IMR-90 (cell line): ENCODE results near the gene KRTAP12-2.

Experiments
- CEBPB ChIP-seq: IDR thresholded peaks from 2 replicates; pipeline ENCODE4 v1.6.1; 2012; ENCODE audit warnings: low read depth, low read length, improper control_type of control experiment
- CHD1 ChIP-seq: IDR thresholded peaks from 2 replicates; pipeline ENCODE4 v1.6.1; 2012; ENCODE audit warnings: low read depth, low read length, improper control_type of control experiment
- CTCF ChIP-seq: conservative IDR thresholded peaks from 2 replicates; pipeline ENCODE4 v1.5.1; 2012; ENCODE audit warnings: mild to moderate bottlenecking, low read depth, low read length, improper control_type of control experiment
- FOS ChIP-seq: fragments of 150-350 bp; IDR thresholded peaks from 2 replicates; pipeline ENCODE4 v1.6.1; 2016; ENCODE audit warnings: low read depth, low read length
- MAFK ChIP-seq: IDR thresholded peaks from 2 replicates; pipeline ENCODE4 v1.6.1; 2012; ENCODE audit warnings: low read depth, low read length, improper control_type of control experiment
- MAZ ChIP-seq: IDR thresholded peaks from 2 replicates; pipeline ENCODE4 v1.6.1; 2012; ENCODE audit warnings: low read depth, mild to moderate bottlenecking, low read length, improper control_type of control experiment, moderate library complexity, borderline replicate concordance
- MXI1 ChIP-seq: IDR thresholded peaks from 2 replicates; pipeline ENCODE4 v1.6.1; 2012; ENCODE audit warnings: low read depth, mild to moderate bottlenecking, low read length, moderate library complexity, borderline replicate concordance
- POLR2A ChIP-seq: IDR thresholded peaks from 2 replicates; pipeline ENCODE4 v1.6.1; 2012; ENCODE audit warnings: mild to moderate bottlenecking, low read depth, low read length
- RAD21 ChIP-seq: IDR thresholded peaks from 2 replicates; pipeline ENCODE4 v1.6.1; 2012; ENCODE audit warnings: low read length, improper control_type of control experiment
- RCOR1 ChIP-seq: IDR thresholded peaks from 2 replicates; pipeline ENCODE4 v1.6.1; 2012; ENCODE audit warnings: mild to moderate bottlenecking, low read length, improper control_type of control experiment; ENCODE audit not compliant: insufficient replicate concordance
- RFX5 ChIP-seq: IDR thresholded peaks from 2 replicates; pipeline ENCODE4 v1.8.0; 2012; ENCODE audit warnings: low read depth, mild to moderate bottlenecking, low read length, moderate library complexity
- SMC3 ChIP-seq: fragments of 150-350 bp; IDR thresholded peaks from 2 replicates; pipeline ENCODE4 v1.6.1; 2016; ENCODE audit warnings: low read depth, mild to moderate bottlenecking, antibody characterized with exemption, low read length, moderate library complexity
- TF ChIP-seq, protein P1 (sequence below): fragments of 150-350 bp; IDR thresholded peaks from 2 replicates; pipeline ENCODE4 v1.6.1; 2017; ENCODE audit warnings: mild to moderate bottlenecking, antibody characterized with exemption, low read length, low read depth

GRCh38 chr21:44713846-44714245 lies 47.1 kb upstream of the KRTAP12-2 start:
- TF ChIP-seq POLR2A (no peak), CTCF (no peak), RAD21 (no peak), SMC3 (no peak), CHD1 (no peak), RCOR1 (no peak), RFX5 (no peak), FOS (no peak), CEBPB (no peak), MAFK (no peak), MAZ (no peak), MXI1 (no peak)
- TF ChIP-seq, protein P1, sequence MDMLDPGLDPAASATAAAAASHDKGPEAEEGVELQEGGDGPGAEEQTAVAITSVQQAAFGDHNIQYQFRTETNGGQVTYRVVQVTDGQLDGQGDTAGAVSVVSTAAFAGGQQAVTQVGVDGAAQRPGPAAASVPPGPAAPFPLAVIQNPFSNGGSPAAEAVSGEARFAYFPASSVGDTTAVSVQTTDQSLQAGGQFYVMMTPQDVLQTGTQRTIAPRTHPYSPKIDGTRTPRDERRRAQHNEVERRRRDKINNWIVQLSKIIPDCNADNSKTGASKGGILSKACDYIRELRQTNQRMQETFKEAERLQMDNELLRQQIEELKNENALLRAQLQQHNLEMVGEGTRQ: no peak
